Naive B cell (primary cell): ENCODE data around the gene RAET1E. TPM values are rescaled to one million over a fixed set of nuclear protein-coding genes. Genes with fewer than 3 reads are reported as not detected.
A peak's percentile ranks its signal among the peaks of the same experiment; 100 is the strongest.
"Not testable (repeated sequence)": the region's sequence is repeated elsewhere in the genome, so short reads cannot be mapped to it uniquely, and the experiment has no call there.

Source experiments
- ATAC-seq, 2 donors: fragments of 150-1000 bp; cut with Tn5 transposase; 2 replicates each; pipeline ENCODE4 v1.10.0; 2021; ENCODE audit warnings: low read depth in 2 of 2, mild to moderate bottlenecking in 2 of 2, moderate library complexity in 2 of 2
- DNase-seq: peaks from one replicate; pipeline ENCODE4 v3.0.0; 2022
- H3K27ac Mint-ChIP-seq, 6 donors: one replicate each; pipeline ENCODE4 v1.8.0; 2020 to 2022; ENCODE audit warnings: mild to moderate bottlenecking in 6 of 6, mixed read lengths in 6 of 6, moderate library complexity in 5 of 6, inconsistent platforms in 2 of 6
- H3K27me3 Mint-ChIP-seq, 3 donors: one replicate each; pipeline ENCODE4 v1.8.0; 2021 to 2022; ENCODE audit warnings: mixed read lengths in 3 of 3, mild to moderate bottlenecking in 1 of 3
- H3K36me3 Mint-ChIP-seq, 2 donors: one replicate each; pipeline ENCODE4 v1.8.0; 2020 to 2022; ENCODE audit warnings: mixed read lengths in 2 of 2, inconsistent platforms in 1 of 2, mild to moderate bottlenecking in 1 of 2
- H3K4me1 Mint-ChIP-seq, 3 donors: one replicate each; pipeline ENCODE4 v1.8.0; 2020 to 2022; ENCODE audit warnings: mixed read lengths in 3 of 3, inconsistent platforms in 1 of 3, mild to moderate bottlenecking in 1 of 3, moderate library complexity in 1 of 3
- H3K4me3 Mint-ChIP-seq, 8 donors: one replicate each; pipeline ENCODE4 v1.8.0; 2020 to 2022; ENCODE audit warnings: mild to moderate bottlenecking in 8 of 8, mixed read lengths in 8 of 8, moderate library complexity in 8 of 8, inconsistent platforms in 2 of 8
- H3K9me3 Mint-ChIP-seq, 7 donors: one replicate each; pipeline ENCODE4 v1.8.0; 2020 to 2022; ENCODE audit warnings: mixed read lengths in 7 of 7, mild to moderate bottlenecking in 5 of 7, inconsistent platforms in 2 of 7, moderate library complexity in 1 of 7
- polyA plus RNA-seq, 6 donors: library from polyadenylated mRNA; unstranded; fragments of 300-500 nt; fragmentation: Illumina TruSeq; gene quantifications; one replicate each; pipeline ENCODE4 v1.2.3, GENCODE V29; 2021; ENCODE audit warnings: low read depth in 6 of 6

RAET1E gene, protein sequence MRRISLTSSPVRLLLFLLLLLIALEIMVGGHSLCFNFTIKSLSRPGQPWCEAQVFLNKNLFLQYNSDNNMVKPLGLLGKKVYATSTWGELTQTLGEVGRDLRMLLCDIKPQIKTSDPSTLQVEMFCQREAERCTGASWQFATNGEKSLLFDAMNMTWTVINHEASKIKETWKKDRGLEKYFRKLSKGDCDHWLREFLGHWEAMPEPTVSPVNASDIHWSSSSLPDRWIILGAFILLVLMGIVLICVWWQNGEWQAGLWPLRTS
- not detected for polyA plus RNA-seq

DNA sequence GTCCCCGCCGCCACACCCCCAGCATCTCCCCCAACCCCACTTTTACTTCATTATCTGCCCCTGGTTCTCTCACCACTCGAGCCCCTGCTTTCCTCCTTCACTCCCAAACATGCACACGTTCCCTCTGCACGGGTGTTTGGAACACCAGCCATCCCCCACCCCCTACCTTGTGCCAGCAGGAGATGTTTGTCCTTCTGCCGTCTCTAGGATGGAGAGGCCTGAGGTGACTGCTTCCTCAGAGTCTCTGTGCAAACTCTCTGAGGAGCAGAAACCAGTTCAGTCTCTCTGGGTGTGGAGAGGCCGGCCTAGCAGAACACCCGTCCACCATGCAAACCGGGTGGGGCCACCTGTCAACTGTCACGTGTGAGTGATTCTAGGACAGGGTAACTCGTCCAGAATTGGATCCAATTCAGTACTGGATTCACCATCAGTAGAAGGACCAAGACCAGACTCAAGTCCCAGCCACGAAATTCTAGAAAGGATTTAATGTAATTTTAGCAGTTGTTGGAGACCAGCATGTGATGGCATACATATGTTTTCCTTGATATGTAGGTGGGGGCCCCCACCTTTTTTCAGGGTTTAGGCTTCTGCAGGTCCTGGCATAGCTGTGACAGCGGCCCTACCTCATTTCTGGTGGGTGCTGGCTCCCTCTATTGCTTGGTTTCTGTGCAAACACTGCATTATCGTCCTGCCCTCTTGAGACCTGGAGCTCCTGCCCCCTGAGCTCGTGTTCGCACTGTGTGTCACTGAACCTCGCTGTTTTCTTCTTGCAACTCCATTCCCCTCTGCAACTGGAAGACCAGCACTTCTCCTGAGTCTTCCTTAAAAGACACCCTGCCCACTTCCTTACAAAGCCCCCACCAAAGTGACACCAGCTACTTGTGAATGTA, at the start of gene RAET1E:
RAET1E (minus strand) TSS at position 259 of the 890 bp plus-strand sequence. CDS start 7,212 bp downstream, outside the sequence.
- H3K4me1 Mint-ChIP-seq: no peaks in the 10 kb centered on the region
- H3K9me3 Mint-ChIP-seq: no peaks in the 10 kb centered on the region
- no peak within 1 kb of the TSS for H3K27ac Mint-ChIP-seq
- DNase-seq: no peak
- no peak for ATAC-seq
- no peaks in the 10 kb centered on the region for H3K36me3 Mint-ChIP-seq
- H3K4me3 Mint-ChIP-seq: no peak within 1 kb of the TSS
- peaks cover 34 to 49% (median 48%) of the 10 kb centered on the region in 3 donors for H3K27me3 Mint-ChIP-seq

DNA sequence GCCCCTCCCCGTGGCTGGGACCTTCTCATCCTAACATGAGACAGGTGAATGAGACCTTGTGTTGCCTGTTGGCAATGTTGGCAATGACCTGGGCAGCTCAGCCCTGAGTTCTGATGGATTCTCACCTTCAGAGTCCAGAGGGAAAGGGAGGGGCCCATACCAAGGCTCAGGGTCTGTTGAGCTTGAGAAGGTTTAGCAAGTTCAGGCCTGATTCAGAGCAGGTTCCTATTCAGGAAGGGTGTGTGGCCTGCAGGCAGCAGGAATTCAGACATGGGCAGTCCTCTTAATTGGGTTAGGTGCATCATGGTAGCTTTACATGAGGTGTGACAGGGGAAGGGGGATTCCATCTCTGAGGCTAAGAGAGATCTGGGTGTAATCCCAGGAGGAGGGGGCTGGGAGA, 49.6 kb upstream of the RAET1E start:
- H3K27ac Mint-ChIP-seq, H3K9me3 Mint-ChIP-seq, H3K4me3 Mint-ChIP-seq, H3K36me3 Mint-ChIP-seq, ATAC-seq, DNase-seq, H3K4me1 Mint-ChIP-seq: not testable (repeated sequence)
- peaks cover 76 to 80% (median 80%) of the 10 kb centered on the region in 3 donors for H3K27me3 Mint-ChIP-seq

GRCh38 chr6:149946631-149947030, 48.7 kb upstream of the RAET1E start:
- H3K27ac Mint-ChIP-seq: peak overlapping the region in 1 of 6 donors; percentile 32
- DNase-seq, ATAC-seq, H3K9me3 Mint-ChIP-seq, H3K36me3 Mint-ChIP-seq, H3K4me3 Mint-ChIP-seq: not testable (repeated sequence)
- H3K4me1 Mint-ChIP-seq: peaks cover 8 to 13% (median 11%) of the 10 kb centered on the region in 3 donors
- H3K27me3 Mint-ChIP-seq: peaks cover 73 to 80% (median 80%) of the 10 kb centered on the region in 3 donors

DNA sequence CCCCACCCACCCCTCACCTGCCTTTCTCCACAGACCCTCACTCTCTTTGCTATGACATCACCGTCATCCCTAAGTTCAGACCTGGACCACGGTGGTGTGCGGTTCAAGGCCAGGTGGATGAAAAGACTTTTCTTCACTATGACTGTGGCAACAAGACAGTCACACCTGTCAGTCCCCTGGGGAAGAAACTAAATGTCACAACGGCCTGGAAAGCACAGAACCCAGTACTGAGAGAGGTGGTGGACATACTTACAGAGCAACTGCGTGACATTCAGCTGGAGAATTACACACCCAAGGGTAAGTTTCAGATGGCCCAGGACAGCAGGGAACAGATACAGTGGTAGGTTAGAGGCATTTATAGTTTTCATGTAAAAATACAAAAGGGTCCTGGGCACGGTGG, 47.4 kb upstream of the RAET1E start:
- DNase-seq, H3K27ac Mint-ChIP-seq, H3K4me3 Mint-ChIP-seq, H3K36me3 Mint-ChIP-seq, ATAC-seq, H3K9me3 Mint-ChIP-seq: not testable (repeated sequence)
- Mint-ChIP-seq H3K4me1 (peaks cover 11 to 23% (median 19%) of the 10 kb centered on the region in 3 donors), H3K27me3 (peaks cover 72 to 80% (median 73%) of the 10 kb centered on the region in 3 donors)

DNA sequence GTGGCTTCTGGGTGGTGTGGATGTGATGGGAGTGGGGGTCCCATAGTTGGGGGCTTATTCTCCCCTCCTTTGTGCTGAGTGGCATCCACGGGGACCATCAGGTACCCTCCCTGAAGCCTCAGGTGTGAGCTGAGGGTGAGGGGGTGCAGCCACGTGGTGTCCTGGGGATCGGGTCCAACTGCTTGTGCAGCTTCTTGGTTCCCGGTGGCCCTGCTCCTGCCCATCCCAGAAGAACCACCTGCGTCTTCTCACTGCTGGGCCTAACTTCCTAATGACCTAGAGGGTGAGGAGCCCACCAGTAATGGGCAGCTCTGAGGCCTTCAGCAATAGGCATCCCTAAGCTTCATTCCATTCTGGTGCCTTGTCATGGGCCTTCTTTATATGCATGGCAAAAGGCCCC, 45.4 kb upstream of the RAET1E start:
- Mint-ChIP-seq H3K27me3 (peaks cover 70 to 84% (median 74%) of the 10 kb centered on the region in 3 donors), H3K4me1 (peaks cover 17 to 40% (median 30%) of the 10 kb centered on the region in 3 donors), H3K27ac (peak overlapping the region in 3 of 6 donors; percentile 60 to 93 (median 62)), H3K4me3 (peak overlapping the region in 6 of 8 donors; percentile 17 to 91 (median 73))
- not testable (repeated sequence) for ATAC-seq, H3K36me3 Mint-ChIP-seq, DNase-seq, H3K9me3 Mint-ChIP-seq

- ATAC-seq (no peak), DNase-seq (no peak)
- Mint-ChIP-seq H3K27me3 (peaks cover 65 to 84% (median 71%) of the 10 kb centered on the region in 3 donors), H3K27ac (peak overlapping the region in 5 of 6 donors; percentile 62 to 95 (median 84)), H3K4me1 (peaks cover 17 to 49% (median 39%) of the 10 kb centered on the region in 3 donors), H3K9me3 (peaks cover 0 to 7% (median 2%) of the 10 kb centered on the region in 7 donors), H3K36me3 (no peaks in the 10 kb centered on the region), H3K4me3 (peak overlapping the region; percentile 83 to 95 (median 92))
Observed at GRCh38 chr6:149942461-149942829, 44.5 kb upstream of the RAET1E start.

DNA sequence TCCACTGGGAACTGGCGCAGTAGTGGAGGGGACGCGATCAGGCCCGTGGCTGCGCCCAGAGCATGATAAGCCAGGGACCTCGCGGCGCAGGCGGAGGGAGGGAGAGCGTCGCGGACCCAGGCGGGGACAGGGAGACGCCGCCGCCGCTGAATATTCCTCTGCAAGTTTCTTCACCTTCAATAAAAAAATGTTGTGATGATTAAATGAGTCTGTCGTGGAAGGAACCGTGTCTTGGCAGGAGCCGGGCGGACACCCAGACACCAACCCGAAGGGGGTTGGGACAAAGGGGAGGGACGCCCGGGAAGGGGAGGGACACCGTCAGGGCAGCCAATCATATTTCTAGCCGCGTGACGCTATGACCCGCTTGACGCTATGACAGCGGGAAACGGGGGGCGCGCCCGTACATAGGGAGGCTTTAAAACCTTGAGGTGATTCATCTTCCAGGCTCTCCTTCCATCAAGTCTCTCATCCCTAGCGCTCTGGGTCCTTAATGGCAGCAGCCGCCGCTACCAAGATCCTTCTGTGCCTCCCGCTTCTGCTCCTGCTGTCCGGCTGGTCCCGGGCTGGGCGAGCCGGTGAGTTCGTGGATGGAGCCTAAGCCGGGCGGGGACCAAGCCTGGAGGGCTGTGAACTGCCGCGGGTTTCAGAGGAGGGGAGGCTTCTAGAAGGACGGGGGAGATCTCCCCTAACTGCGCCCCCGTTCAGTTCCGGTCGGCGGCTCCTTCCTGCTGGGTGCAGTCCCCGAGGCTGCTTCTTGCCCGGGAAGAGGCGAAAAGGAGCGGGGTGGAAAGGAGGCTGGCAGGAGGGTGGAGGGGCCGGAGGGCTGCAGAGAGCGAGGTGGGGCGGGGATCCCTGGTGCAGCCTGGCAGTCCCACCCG, 43.9 kb upstream of the RAET1E start, which contains the start of gene ULBP2:
ULBP2 (plus strand) TSS at position 432 of the 878 bp plus-strand sequence; CDS start at position 491, 59 bp downstream.
- Mint-ChIP-seq H3K9me3 (peaks cover 0 to 10% (median 2%) of the 10 kb centered on the region in 7 donors), H3K4me3 (peak within 1 kb of the TSS; percentile 83 to 95 (median 92)), H3K4me1 (peaks cover 17 to 52% (median 39%) of the 10 kb centered on the region in 3 donors), H3K36me3 (no peaks in the 10 kb centered on the region), H3K27ac (peak within 1 kb of the TSS; percentile 87 to 99 (median 95)), H3K27me3 (peaks cover 71 to 88% (median 74%) of the 10 kb centered on the region in 3 donors)
- peak; percentile 81 for DNase-seq
- ATAC-seq: peak; percentile 58 to 60

DNA sequence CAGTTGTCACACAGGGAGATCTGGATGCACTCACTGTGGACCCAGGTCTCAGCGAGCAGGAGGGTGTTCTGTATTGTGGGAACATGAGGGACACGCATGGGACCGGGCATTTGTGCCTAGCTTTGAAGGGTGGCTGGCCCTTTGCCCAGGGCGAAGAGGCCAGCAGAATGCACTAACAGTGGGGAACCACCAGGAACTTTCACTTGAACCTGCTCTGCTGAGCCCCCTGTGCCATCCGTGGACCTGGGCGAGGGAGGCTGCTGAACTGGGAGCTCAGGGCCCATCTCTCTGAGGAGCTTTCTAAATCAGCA, 42.7 kb upstream of the RAET1E start:
- Mint-ChIP-seq H3K36me3 (no peaks in the 10 kb centered on the region), H3K4me3 (peak overlapping the region in 5 of 8 donors; percentile 37 to 88 (median 56)), H3K27me3 (peaks cover 72 to 91% (median 76%) of the 10 kb centered on the region in 3 donors), H3K4me1 (peaks cover 17 to 52% (median 39%) of the 10 kb centered on the region in 3 donors), H3K27ac (peak overlapping the region in 4 of 6 donors; percentile 63 to 99 (median 97)), H3K9me3 (peaks cover 0 to 10% (median 2%) of the 10 kb centered on the region in 7 donors)
- DNase-seq (no peak), ATAC-seq (no peak)

DNA sequence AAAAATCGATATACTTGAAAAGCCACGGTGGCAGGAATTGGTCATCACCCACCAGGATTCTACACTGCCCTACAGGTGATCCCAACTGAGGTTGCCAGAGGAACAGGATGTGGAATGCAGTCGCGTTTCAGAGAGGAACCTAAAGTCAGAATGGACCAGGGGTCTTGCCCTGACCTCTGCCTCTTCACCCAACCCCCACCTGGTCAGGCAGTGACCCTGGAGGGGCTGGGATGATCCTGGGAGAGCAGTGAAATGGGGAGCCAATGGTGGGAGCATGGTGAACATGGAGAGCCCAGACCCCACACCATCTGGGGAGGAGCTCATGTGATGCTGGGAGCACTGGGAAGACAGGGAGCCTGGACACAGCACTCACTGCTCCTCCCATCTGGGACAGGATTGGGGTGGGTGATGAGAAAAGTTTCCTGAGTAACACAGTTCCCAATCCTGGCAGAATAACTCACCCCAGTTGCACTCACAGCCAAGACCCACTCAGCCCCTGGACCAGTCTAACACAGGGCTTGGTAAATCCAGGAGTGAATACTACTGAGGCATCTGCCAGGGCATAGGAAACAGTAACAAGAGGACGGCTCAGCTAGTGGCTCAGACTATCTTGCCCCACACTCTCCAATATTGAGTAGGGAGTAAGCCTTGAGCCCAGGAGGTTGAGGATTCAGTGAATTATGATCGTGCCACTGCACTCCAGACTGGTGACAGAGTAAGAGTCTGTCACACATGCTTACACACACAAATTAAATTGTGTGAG, 42.2 kb upstream of the RAET1E start:
- no peaks in the 10 kb centered on the region for H3K36me3 Mint-ChIP-seq
- peaks cover 0 to 10% (median 2%) of the 10 kb centered on the region in 7 donors for H3K9me3 Mint-ChIP-seq
- peak overlapping the region in 5 of 6 donors; percentile 22 to 99 (median 95) for H3K27ac Mint-ChIP-seq
- DNase-seq (no peak), ATAC-seq (no peak)
- H3K4me3 Mint-ChIP-seq: peak overlapping the region in 7 of 8 donors; percentile 20 to 88 (median 56)
- peaks cover 17 to 52% (median 39%) of the 10 kb centered on the region in 3 donors for H3K4me1 Mint-ChIP-seq
- H3K27me3 Mint-ChIP-seq: peaks cover 71 to 91% (median 76%) of the 10 kb centered on the region in 3 donors

- H3K4me3 Mint-ChIP-seq: peak overlapping the region; percentile 70 to 92 (median 86)
- DNase-seq (no peak), ATAC-seq (no peak)
- no peaks in the 10 kb centered on the region for H3K36me3 Mint-ChIP-seq
- peak overlapping the region; percentile 95 to 99 (median 98) for H3K27ac Mint-ChIP-seq
- peaks cover 78 to 99% (median 83%) of the 10 kb centered on the region in 3 donors for H3K27me3 Mint-ChIP-seq
- peaks cover 0 to 10% (median 2%) of the 10 kb centered on the region in 7 donors for H3K9me3 Mint-ChIP-seq
- H3K4me1 Mint-ChIP-seq: peaks cover 18 to 54% (median 41%) of the 10 kb centered on the region in 3 donors
Observed at GRCh38 chr6:149939356-149939648, 41.4 kb upstream of the RAET1E start.

DNA sequence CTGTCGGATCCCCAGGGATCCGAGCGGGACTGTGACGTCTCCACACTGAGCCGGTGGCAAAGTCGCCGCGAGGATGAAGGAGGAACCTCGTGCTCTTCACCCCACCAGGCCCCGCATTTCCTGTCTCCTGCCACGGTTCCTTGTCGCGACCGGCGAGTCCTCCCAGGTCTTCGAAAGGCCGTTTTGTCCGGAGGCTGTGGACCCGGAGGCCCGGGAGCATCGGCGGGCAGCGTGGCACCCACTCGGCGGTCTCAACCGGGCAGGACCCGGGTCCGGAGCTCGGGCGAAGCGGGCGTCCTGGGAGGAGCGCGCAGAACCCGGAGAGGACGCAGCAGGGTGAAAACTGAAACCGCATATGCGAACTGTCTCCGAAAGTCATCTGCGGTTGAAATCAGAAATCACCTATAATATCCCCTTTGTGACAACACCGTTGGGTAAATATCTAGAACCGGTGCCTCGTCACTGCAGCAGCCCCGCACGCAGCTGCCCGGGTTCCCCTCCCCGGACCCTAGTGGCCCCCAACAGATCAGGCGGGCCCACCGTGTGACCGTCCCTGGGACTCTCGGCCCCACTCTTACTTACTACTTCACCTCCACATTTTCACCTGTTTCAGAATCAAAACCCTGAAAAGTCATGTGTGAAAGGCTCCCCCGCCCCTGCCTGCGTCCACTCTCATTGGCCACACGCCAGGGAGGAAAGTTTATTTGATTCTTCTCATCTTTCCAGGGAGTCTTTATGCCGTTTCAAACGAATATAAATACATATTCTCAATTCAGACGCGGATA, 40.9 kb upstream of the RAET1E start:
- peaks cover 78 to 100% (median 87%) of the 10 kb centered on the region in 3 donors for H3K27me3 Mint-ChIP-seq
- H3K4me3 Mint-ChIP-seq: peak overlapping the region; percentile 70 to 92 (median 86)
- peak overlapping the region; percentile 95 to 99 (median 98) for H3K27ac Mint-ChIP-seq
- peak; percentile 72 for ATAC-seq
- peak; percentile 86 for DNase-seq
- H3K9me3 Mint-ChIP-seq: peaks cover 0 to 10% (median 2%) of the 10 kb centered on the region in 7 donors
- no peaks in the 10 kb centered on the region for H3K36me3 Mint-ChIP-seq
- H3K4me1 Mint-ChIP-seq: peaks cover 21 to 56% (median 43%) of the 10 kb centered on the region in 3 donors
